ENCODE results near the gene ZNF335. TPM values are rescaled to one million over a fixed set of nuclear protein-coding genes. Genes with fewer than 3 reads are reported as not detected.

ZNF335 gene
- polyA plus RNA-seq, 3 donors: 10.4 to 18.5 (median 14.4) TPM

GRCh38 chr20:45983279-45983743 is 11.3 kb upstream of the ZNF335 start:
- no peak for DNase-seq (ENCODE audit: extremely low read depth in 1 of 11, low read depth in 9 of 11, low spot score in 4 of 11)

- DNase-seq (ENCODE audit: extremely low read depth in 1 of 11, low read depth in 9 of 11, low spot score in 4 of 11): no peak
Measured at GRCh38 chr20:45981261-45981660, 9.3 kb upstream of the ZNF335 start.

GRCh38 chr20:45976086-45976485 is 4.1 kb upstream of the ZNF335 start:
- no peak for DNase-seq (ENCODE audit: extremely low read depth in 1 of 11, low read depth in 9 of 11, low spot score in 4 of 11)

GRCh38 chr20:45975686-45976085 is 3.7 kb upstream of the ZNF335 start:
- no peak for DNase-seq (ENCODE audit: extremely low read depth in 1 of 11, low read depth in 9 of 11, low spot score in 4 of 11)

- DNase-seq (ENCODE audit: extremely low read depth in 1 of 11, low read depth in 9 of 11, low spot score in 4 of 11): no peak
Measured at GRCh38 chr20:45974896-45975565, 3.0 kb upstream of the ZNF335 start.

GRCh38 chr20:45972500-45973183 is 639 bp upstream of the ZNF335 start:
- DNase-seq (ENCODE audit: extremely low read depth in 1 of 11, low read depth in 9 of 11, low spot score in 4 of 11): no peak

- no peak for DNase-seq (ENCODE audit: extremely low read depth in 1 of 11, low read depth in 9 of 11, low spot score in 4 of 11)
Measured at GRCh38 chr20:45971425-45971674, 653 bp downstream of the ZNF335 start.

GRCh38 chr20:45970646-45971424 is 1.2 kb downstream of the ZNF335 start:
- no peak for DNase-seq (ENCODE audit: extremely low read depth in 1 of 11, low read depth in 9 of 11, low spot score in 4 of 11)

- peak in 4 of 11 donors; percentile 13 to 45 (median 16) for DNase-seq (ENCODE audit: extremely low read depth in 1 of 11, low read depth in 9 of 11, low spot score in 4 of 11)
Measured at GRCh38 chr20:45969712-45970634, 2.0 kb downstream of the ZNF335 start.

GRCh38 chr20:45968801-45969711 is 2.9 kb downstream of the ZNF335 start:
- DNase-seq (ENCODE audit: extremely low read depth in 1 of 11, low read depth in 9 of 11, low spot score in 4 of 11): no peak

- no peak for DNase-seq (ENCODE audit: extremely low read depth in 1 of 11, low read depth in 9 of 11, low spot score in 4 of 11)
Measured at GRCh38 chr20:45968081-45968671, 3.8 kb downstream of the ZNF335 start.

- no peak for DNase-seq (ENCODE audit: extremely low read depth in 1 of 11, low read depth in 9 of 11, low spot score in 4 of 11)
Measured at GRCh38 chr20:45967551-45968080, 4.4 kb downstream of the ZNF335 start.

- DNase-seq (ENCODE audit: extremely low read depth in 1 of 11, low read depth in 9 of 11, low spot score in 4 of 11): no peak
Measured at GRCh38 chr20:45965169-45966002, 6.6 kb downstream of the ZNF335 start.

- no peak for DNase-seq (ENCODE audit: extremely low read depth in 1 of 11, low read depth in 9 of 11, low spot score in 4 of 11)
Measured at GRCh38 chr20:45964006-45964400, 8.0 kb downstream of the ZNF335 start.

GRCh38 chr20:45963059-45964005 is 8.7 kb downstream of the ZNF335 start:
- peak in 7 of 11 donors; percentile 15 to 56 (median 29) for DNase-seq (ENCODE audit: extremely low read depth in 1 of 11, low read depth in 9 of 11, low spot score in 4 of 11)
